Islet precursor cell (in vitro differentiated cells): ENCODE measurements around the gene SMIM1.
"Not testable (repeated sequence)": the region's sequence is repeated elsewhere in the genome, so short reads cannot be mapped to it uniquely, and the experiment has no call there.

Source experiments
- DNase-seq: peaks from one replicate; pipeline ENCODE4 v3.0.0-alpha.2; 2018

SMIM1 gene

GRCh38 chr1:3738943-3739342, 33.6 kb upstream of the SMIM1 start:
- DNase-seq, result no peak

GRCh38 chr1:3740042-3740441, 32.5 kb upstream of the SMIM1 start:
- no peak for DNase-seq

- no peak for DNase-seq
Measured at GRCh38 chr1:3740752-3741151, 31.8 kb upstream of the SMIM1 start.

- DNase-seq, result no peak
Measured at GRCh38 chr1:3741566-3742438, 30.7 kb upstream of the SMIM1 start.

GRCh38 chr1:3742439-3743298, 29.9 kb upstream of the SMIM1 start:
- DNase-seq, result no peak

GRCh38 chr1:3743421-3743820, 29.1 kb upstream of the SMIM1 start:
- no peak for DNase-seq

- no peak for DNase-seq
Measured at GRCh38 chr1:3743826-3744225, 28.7 kb upstream of the SMIM1 start.

GRCh38 chr1:3744646-3745045, 27.9 kb upstream of the SMIM1 start:
- DNase-seq, result no peak

- DNase-seq, result no peak
Measured at GRCh38 chr1:3745071-3745470, 27.5 kb upstream of the SMIM1 start.

GRCh38 chr1:3745590-3746381, 26.8 kb upstream of the SMIM1 start:
- no peak for DNase-seq

- DNase-seq, result no peak
Measured at GRCh38 chr1:3746389-3746829, 26.1 kb upstream of the SMIM1 start.

GRCh38 chr1:3746830-3747521, 25.6 kb upstream of the SMIM1 start:
- DNase-seq, result peak; percentile 95

GRCh38 chr1:3747522-3747848, 25.1 kb upstream of the SMIM1 start:
- no peak for DNase-seq

- DNase-seq, result no peak
Measured at GRCh38 chr1:3747903-3748302, 24.6 kb upstream of the SMIM1 start.

- DNase-seq, result not testable (repeated sequence)
Measured at GRCh38 chr1:3748316-3748900, 24.1 kb upstream of the SMIM1 start.

- DNase-seq, result no peak
Measured at GRCh38 chr1:3749512-3749911, 23.0 kb upstream of the SMIM1 start.

- DNase-seq, result no peak
Measured at GRCh38 chr1:3750741-3751140, 21.8 kb upstream of the SMIM1 start.

GRCh38 chr1:3752400-3752945, 20.1 kb upstream of the SMIM1 start, which contains the start of gene CCDC27:
Gene CCDC27, plus strand, starts transcription at chr1:3752450. Its CDS starts 32 bp downstream, at chr1:3752482.
- no peak for DNase-seq

GRCh38 chr1:3753656-3754454, 18.7 kb upstream of the SMIM1 start:
- no peak for DNase-seq

GRCh38 chr1:3756394-3756793, 16.2 kb upstream of the SMIM1 start:
- peak; percentile 33 for DNase-seq

- DNase-seq, result no peak
Measured at GRCh38 chr1:3759164-3759563, 13.4 kb upstream of the SMIM1 start.
